Suprapubic skin (tissue), 4 donors: ENCODE results near the gene SERGEF.

Experiments
- POLR2A ChIP-seq, 2 donors: fragments of 450-650 bp; IDR thresholded peaks; one replicate each; pipeline ENCODE4 v1.6.1; 2017; ENCODE audit warnings: antibody characterized with exemption in 2 of 2, mild to moderate bottlenecking in 2 of 2, moderate library complexity in 2 of 2
- POLR2AphosphoS5 ChIP-seq, 3 donors: sonication (generic); formaldehyde crosslinking; IDR thresholded peaks; one replicate each; pipeline ENCODE4 v1.6.1; 2017; ENCODE audit warnings: antibody characterized with exemption in 3 of 3
- TF ChIP-seq, protein P1 (sequence below), 2 donors: fragments of 200-600 bp in 1 of 2; fragments of 450-650 bp in 1 of 2; sonication (generic) in 1 of 2; IDR thresholded peaks; one replicate each; pipeline ENCODE4 v1.5.1; 2016 to 2019; ENCODE audit warnings: antibody characterized with exemption in 2 of 2, mild to moderate bottlenecking in 1 of 2, moderate library complexity in 1 of 2

- TF ChIP-seq POLR2AphosphoS5 (IDR thresholded peaks at IDR 0.05) (no peak), POLR2A (IDR thresholded peaks at IDR 0.05) (no peak)
- TF ChIP-seq, protein P1, sequence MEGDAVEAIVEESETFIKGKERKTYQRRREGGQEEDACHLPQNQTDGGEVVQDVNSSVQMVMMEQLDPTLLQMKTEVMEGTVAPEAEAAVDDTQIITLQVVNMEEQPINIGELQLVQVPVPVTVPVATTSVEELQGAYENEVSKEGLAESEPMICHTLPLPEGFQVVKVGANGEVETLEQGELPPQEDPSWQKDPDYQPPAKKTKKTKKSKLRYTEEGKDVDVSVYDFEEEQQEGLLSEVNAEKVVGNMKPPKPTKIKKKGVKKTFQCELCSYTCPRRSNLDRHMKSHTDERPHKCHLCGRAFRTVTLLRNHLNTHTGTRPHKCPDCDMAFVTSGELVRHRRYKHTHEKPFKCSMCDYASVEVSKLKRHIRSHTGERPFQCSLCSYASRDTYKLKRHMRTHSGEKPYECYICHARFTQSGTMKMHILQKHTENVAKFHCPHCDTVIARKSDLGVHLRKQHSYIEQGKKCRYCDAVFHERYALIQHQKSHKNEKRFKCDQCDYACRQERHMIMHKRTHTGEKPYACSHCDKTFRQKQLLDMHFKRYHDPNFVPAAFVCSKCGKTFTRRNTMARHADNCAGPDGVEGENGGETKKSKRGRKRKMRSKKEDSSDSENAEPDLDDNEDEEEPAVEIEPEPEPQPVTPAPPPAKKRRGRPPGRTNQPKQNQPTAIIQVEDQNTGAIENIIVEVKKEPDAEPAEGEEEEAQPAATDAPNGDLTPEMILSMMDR (IDR thresholded peaks at IDR 0.05) = no peak
Observed at GRCh38 chr11:17985517-17985916, 27.3 kb downstream of the SERGEF start.
